CD4-positive, alpha-beta T cell treated with Interferon gamma for 1 hour (primary cell): Measurements from ENCODE around the gene FAM25A.
"Not testable (repeated sequence)": the region's sequence is repeated elsewhere in the genome, so short reads cannot be mapped to it uniquely, and the experiment has no call there.

ENCODE experiments used
- DNase-seq: peaks from one replicate; pipeline ENCODE4 v3.0.0-alpha.2; 2020

The FAM25A gene

GRCh38 chr10:87020056-87020455, at the start of gene FAM25A:
TSS of gene FAM25A (plus strand) at chr10:87020294. CDS start at chr10:87020325, 31 bp downstream.
- not testable (repeated sequence) for DNase-seq

GRCh38 chr10:86970982-86971231, 49.2 kb upstream of the FAM25A start:
- DNase-seq = no peak

- peak; percentile 90 for DNase-seq
Measured at GRCh38 chr10:86971232-86971991, 48.7 kb upstream of the FAM25A start.

- no peak for DNase-seq
Measured at GRCh38 chr10:86972613-86973380, 47.3 kb upstream of the FAM25A start.

- DNase-seq = no peak
Measured at GRCh38 chr10:86974484-86974883, 45.6 kb upstream of the FAM25A start.

DNA sequence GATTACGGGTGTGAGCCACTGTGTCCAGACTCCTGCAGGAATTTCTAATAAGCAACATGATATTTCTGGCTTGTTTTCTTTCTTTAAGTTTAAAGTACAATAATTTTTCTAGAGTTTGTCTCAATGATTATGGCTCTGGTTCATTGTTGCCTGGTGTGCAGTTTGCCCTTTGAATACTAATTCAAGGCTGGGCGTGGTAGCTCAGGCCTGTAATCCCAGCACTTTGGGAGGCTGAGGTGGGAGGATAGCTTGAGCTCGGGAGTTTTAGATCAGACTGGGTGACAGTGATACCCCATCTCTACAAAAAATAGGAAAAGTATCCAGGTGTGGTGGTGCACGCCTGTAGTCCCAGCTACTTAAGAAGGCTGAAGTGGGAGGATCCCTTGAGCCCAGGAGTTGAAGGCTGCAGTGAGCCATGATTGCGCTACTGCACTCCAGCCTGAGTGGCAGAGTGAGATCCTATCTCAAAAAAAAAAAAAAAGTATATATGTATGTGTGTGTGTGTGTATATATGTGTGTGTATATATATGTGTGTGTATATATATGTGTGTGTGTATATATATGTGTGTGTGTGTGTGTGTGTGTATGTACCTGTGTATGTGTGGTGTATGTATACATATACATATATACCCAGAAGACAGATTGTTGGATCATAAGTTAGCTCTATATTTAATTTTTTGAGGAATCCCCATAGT, 43.6 kb upstream of the FAM25A start:
- no peak for DNase-seq

DNA sequence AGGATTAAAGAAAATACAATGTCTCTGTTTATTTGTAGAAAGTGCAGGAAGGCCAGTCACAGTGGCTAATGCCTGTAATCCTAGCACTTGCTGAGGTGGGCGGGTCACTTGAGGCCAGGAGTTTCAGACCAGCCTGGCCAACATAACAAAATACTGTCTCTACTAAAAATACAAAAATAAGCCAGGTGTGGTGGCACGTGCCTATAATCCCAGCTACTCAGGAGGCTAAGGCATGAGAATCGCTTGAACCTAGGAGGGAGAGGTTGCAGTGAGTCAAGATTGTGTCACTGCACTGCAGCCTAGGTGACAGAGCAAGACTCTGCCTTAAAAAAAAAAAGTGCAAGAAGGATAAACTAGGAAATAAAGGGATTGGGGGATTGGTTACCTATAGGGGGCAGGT, 41.6 kb upstream of the FAM25A start:
- not testable (repeated sequence) for DNase-seq

- DNase-seq = no peak
Measured at GRCh38 chr10:86979296-86979818, 40.7 kb upstream of the FAM25A start.

DNA sequence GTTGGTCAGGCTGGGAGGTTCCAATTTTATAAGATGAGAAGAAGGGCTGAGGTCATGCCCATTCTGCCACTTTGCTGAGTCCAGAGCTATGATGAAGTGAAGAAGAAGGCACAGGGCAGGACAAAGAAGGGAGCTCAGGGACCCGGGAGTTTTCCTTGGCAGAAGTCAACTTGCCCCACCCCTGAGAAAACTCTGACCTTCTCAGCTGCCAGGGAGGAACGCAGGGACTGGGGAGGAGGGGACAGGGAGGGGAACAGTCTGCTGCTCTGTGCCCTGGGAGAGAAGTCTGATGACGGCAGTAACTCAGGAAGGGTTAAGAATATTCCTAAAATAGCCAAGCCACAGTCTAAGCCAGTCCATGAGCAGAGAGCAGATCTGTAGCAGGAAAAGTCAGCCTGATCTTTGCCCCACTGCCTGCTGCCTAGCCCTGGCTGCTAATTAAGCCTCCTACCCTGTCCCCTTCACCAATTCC, 40.1 kb upstream of the FAM25A start:
- DNase-seq = no peak

DNA sequence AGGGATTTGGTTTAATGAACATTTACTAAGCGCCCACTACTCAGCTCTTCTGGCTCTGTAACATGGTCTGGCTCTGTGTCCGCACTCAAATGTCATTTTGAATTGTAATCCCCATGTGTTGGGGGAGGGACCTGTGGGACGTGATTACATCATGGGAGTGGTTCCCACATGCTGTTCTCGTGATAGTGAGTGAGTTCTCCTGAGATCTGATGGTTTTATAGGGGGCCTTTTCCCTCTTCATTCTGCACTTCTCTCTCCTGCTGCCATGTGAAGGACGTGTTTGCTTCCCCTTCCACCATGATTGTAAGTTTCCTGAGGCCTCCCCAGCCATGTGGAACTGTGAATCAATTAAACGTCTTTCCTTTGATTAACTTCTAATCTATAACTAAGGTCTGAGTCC, 39.1 kb upstream of the FAM25A start:
- not testable (repeated sequence) for DNase-seq

DNA sequence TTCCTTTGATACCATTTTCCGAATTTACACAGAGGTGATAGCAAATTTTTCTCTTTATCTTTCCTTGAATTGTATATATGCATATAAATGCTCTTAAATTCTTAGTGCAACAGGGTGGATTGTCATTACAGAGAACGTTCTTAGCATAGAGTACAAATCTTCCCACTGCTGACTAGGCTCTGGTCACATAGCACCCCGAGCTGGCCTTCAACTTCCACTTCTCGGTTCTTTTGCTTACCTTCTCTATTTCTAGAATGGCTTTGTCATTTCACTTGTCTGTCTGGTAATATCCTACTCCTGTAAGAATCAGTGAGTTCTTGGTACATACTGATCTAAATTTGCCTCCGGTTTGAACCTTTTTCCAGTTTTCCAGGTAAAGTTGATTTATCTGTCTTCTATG, 38.4 kb upstream of the FAM25A start:
- DNase-seq = no peak

GRCh38 chr10:86984498-86984897, 35.6 kb upstream of the FAM25A start:
- DNase-seq = not testable (repeated sequence)

GRCh38 chr10:86988520-86988919, 31.6 kb upstream of the FAM25A start:
- no peak for DNase-seq

DNA sequence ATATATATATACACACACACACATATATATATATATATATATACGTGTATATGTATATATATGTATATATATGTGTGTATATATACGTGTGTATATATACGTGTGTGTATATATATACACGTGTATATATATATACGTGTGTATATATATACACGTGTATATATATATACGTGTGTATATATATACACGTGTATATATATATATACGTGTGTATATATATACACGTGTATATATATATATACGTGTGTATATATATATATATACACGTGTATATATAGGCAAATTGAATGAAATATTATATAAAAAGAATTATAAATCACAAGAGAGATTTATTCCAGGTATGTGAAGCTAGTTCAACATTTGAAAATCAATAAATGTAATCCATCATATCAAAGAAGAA, 28.7 kb upstream of the FAM25A start:
- DNase-seq = not testable (repeated sequence)

DNA sequence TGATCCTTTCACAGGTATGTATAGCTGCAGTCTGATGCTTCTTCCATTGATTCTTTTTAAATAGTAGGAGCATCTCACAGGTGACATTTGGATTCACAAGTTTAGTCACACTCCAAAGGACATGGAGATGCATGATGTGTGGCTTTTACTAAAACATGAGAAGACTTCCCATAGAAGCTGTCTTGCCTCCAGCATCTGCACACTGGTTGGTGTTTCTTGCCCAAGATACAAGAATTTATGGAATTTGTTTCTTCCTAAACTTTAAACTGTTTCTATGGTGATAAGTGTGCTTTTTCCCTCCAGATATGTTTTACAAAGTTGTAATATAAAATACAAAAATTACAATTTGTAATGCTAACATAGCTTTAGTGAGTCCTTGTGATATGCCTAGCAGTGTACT, 27.6 kb upstream of the FAM25A start:
- no peak for DNase-seq

DNA sequence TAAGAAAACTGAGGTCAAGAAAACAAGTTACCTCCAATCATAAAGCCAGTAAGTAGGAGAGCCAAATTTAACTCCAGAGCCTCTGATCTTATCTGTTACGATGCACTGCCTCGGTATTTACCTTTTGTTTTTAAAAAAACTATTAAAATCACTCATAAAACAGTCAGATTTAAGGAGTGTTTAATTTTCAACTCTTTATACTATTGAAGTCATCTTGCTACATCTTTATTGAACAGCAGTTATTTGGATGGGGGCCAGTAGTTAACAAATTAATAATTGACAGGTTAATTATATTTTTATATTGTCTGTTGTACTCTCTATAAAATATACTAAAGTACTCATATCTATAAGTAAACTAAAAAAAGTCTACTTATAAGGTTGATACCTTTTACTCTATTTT, 27.2 kb upstream of the FAM25A start:
- no peak for DNase-seq

DNA sequence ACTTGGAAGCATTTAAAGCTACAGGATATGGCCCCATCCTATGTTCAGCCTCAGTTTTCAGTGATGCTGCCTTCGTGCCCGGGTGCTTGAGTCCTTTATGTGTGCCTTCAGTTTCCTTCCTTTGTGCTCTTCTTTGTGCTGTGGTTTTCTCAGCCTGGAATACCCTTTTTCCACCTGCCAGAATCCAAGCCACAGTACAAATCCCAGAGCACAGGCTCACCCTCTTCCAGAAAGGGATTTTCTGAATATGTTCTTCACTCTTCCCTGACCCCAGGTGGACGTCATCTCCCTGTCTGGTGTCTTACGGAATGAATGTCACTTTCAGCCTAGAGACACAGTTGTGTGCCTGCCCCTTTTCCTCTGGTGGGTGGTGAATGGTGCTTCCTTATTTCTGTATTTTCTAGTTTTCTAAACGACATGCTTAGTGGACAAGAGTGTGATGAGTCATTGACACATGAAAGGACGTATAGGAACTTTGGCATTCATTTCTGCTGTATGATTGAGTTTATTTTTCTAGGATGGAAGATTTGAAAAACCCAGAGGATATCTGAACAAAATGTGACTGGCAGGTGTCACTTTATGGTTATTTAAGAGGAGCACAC, 20.2 kb upstream of the FAM25A start:
- DNase-seq = peak; percentile 5

DNA sequence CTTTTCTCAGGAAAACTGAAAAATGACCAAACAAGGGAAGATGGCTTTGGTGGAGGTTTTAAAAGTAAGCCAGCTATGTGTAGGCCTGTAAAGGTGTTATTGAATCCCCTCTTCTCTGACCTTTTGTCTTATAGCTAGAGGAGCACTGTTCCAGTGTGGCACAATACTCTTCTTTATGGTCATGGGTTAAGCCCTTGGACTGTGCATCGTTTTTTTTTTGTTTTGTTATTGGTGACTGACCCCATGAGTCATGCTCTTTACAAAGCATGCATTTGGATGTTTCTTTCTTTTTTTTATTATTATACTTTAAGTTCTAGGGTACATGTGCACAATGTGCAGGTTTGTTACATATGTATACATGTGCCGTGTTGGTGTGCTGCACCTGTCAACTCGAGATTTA, 19.6 kb upstream of the FAM25A start:
- DNase-seq = no peak

DNA sequence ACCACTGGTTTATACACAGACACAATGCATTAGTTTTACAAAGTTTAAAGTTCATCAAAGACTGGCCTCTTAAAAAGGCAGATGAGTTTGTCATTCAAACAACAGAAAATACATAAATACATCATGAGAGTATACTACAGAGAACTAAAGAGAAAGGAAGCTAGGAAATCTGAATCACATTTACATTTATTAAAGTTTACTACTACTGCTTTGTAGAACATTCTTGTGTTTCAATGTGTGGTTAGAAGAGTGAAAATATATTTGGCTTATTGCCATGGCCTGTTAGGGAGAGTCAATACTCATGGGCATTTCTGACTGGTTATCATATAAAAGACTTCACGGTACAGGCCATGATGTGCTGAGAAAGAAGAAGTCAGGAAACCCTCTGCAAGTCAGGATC, 13.0 kb upstream of the FAM25A start:
- DNase-seq = not testable (repeated sequence)

- DNase-seq = not testable (repeated sequence)
Measured at GRCh38 chr10:87007674-87008073, 12.4 kb upstream of the FAM25A start.

DNA sequence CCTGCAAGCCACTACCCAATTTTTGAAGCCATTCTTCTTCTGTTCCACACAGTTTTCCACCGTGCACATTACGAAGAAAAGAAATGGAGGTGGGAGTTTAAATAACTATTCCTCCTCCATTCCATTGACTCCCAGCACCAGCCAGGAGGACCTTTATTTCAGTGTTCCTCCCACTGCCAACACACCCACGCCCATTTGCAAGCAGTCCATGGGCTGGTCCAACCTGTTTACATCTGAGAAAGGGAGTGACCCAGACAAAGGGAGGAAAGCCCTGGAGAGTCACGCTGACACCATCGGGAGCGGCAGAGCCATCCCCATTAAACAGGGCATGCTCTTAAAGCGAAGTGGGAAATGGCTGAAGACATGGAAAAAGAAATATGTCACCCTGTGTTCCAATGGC, 11.8 kb upstream of the FAM25A start:
- not testable (repeated sequence) for DNase-seq

GRCh38 chr10:87009134-87009696, 10.9 kb upstream of the FAM25A start:
- not testable (repeated sequence) for DNase-seq

GRCh38 chr10:87013528-87013927, 6.6 kb upstream of the FAM25A start:
- not testable (repeated sequence) for DNase-seq
